GF-D8 (cell line): ENCODE results near the gene LRRC73.
A peak's percentile ranks its signal among the peaks of the same experiment; 100 is the strongest.
"Not testable (repeated sequence)": the region's sequence is repeated elsewhere in the genome, so short reads cannot be mapped to it uniquely, and the experiment has no call there.

Source experiments
- DNase-seq: peaks from one replicate; lab custom pipeline; 2025; lab: John Stamatoyannopoulos, UW

Gene LRRC73

GRCh38 chr6:43492673-43493072 lies 17.5 kb downstream of the LRRC73 start:
- no peak for DNase-seq

- DNase-seq, result no peak
Measured at GRCh38 chr6:43491750-43492661, 18.1 kb downstream of the LRRC73 start.

GRCh38 chr6:43490523-43490939 lies 19.6 kb downstream of the LRRC73 start:
- no peak for DNase-seq

GRCh38 chr6:43489277-43490072 lies 20.7 kb downstream of the LRRC73 start:
- no peak for DNase-seq

DNA sequence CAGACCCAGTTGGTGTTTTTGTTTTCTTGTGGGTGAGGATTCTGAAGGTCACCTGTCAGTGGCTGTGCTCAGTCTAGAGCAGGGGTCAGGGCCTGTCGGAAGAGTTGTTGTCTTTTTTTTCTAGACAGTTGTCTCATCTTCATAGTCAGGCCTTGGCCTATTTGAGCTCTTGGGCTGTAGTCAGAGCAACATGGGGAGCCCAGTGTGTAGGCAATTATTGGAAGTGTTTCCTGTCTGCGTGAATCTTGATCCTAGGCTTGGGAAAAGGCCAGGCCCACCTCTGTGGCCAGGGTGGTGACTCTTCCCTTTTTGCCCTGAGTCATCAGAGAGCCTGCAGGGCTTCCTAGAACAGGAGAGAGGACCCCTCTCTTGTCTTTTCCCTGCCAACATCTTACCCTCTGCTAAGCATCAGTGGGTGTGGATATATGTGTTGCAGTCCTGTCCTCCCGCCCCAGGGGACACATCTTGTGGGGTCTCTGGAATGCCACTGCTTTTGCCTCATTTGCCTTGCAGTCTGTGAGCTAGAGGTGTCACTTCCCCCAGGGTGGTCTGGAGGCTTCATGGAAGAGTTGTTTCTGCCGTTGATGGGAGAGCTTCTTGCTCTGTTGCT lies 21.4 kb downstream of the LRRC73 start:
- DNase-seq, result no peak

DNA sequence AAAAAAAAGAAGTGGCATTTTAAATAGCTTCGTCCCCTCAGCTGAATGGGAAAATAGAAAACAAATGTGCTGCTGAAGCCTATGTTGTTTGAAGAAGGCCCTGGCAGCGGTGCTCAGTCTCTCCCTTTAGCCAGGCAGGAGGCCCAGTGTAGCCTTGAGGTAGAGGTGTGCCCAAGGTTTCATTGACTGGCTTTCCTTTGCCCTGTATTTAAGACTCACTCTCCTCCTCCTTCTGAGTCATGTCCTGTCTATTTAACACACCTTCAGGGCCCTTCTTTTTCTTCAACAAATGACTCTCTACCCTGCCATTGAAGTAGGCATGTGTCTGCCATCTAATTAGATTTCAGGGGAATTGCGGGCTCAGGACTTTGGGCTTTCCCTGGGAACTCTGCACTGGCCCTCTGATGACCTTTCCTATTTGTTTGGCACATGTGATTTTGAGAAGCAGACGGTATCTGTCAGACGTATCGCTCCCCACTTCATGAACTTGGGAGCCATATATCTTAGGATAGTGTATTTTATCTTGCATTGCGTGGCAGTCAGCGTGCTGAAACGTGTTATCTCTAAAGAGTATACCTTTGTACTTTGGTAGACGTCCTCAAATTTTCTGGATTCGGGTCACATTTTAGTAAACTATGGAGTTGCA lies 28.4 kb downstream of the LRRC73 start:
- no peak for DNase-seq

DNA sequence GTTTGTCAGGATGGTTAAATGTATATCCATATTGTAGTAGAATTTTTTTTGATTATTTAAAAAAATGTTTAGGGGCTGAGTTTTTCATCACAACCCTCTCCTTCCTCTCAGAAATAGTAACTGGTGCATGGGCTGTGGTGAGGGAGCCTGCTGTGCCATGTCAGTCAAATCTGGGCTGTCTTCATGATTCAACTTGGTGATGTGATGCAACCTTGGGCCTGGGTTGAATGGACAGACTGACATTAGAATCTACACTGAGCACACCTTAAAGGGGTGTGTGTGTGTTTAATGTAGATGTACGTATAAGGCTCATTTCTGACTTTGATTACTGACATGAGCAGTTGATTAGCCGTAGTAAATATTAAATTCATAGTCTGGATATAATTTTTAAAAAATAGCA lies 29.1 kb downstream of the LRRC73 start:
- DNase-seq, result no peak

- DNase-seq, result no peak
Measured at GRCh38 chr6:43478008-43478372, 32.2 kb downstream of the LRRC73 start.

DNA sequence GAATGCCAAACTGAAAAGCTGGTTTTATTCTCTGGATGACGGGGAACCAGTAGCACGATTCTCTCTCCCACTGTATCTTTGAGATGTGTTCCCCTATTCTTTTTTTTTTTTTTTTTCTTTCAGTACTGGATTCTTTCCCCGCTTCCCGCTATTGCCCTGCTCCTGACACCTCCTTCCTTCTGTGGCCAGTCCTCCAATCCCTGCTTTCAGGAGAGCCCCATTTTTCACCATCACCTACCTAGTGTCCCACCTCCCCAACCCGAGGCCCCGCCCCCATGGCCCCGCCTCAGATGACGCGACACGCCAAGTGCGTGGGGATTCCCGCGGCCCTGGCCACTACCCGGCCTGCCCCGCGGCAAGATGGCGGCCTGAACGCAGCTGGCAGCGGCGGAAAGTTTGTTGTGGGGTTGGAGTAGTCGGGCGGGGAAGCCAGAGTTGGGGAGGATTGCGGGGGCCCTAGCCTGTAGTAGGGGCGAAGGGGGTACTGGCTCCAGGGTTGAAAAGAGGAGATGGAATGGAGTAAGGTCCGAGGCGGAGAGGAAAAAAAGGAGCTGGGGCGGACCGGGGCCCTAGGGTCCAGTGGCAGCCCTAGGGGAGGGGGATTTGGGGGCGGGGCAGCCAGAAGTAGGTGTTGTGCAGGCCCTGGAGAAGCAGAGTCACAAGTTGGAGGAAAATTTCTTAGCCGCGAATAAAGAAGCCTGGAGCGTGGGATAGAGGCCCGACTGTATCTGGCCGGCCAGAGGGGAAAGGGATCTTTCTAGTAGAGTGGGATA lies 32.7 kb downstream of the LRRC73 start, which contains the start of gene TJAP1:
TJAP1 (plus strand) TSS at position 336 of the 773 bp plus-strand sequence. CDS start 21,432 bp downstream, outside the sequence.
- DNase-seq, result peak; percentile 25

- no peak for DNase-seq
Measured at GRCh38 chr6:43476746-43477145, 33.4 kb downstream of the LRRC73 start.

- DNase-seq, result no peak
Measured at GRCh38 chr6:43475516-43475915, 34.6 kb downstream of the LRRC73 start.

- no peak for DNase-seq
Measured at GRCh38 chr6:43472515-43472914, 37.6 kb downstream of the LRRC73 start.

- DNase-seq, result no peak
Measured at GRCh38 chr6:43471399-43471798, 38.7 kb downstream of the LRRC73 start.

DNA sequence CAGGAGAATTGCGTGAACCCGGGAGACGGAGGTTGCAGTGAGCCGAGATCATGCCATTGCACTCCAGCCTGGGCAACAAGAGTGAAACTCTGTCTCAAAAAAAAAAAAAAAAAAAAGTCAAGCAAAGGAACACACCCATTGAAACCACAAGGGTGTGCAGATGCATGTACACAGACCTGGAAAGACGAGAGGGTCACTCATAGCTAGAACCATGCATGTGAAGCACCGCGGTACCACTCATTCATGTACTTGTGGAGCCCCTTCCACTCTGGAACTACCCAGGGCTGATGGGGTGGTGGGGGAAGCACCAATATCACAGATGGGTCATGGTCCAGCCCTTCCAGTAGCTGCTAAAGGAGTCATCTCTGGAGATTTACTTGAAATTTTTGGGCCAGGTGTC lies 40.2 kb downstream of the LRRC73 start:
- DNase-seq, result no peak

GRCh38 chr6:43468748-43469681 lies 41.1 kb downstream of the LRRC73 start:
- DNase-seq, result no peak

GRCh38 chr6:43468240-43468639 lies 41.9 kb downstream of the LRRC73 start:
- no peak for DNase-seq

- no peak for DNase-seq
Measured at GRCh38 chr6:43467752-43468151, 42.4 kb downstream of the LRRC73 start.

GRCh38 chr6:43467265-43467664 lies 42.9 kb downstream of the LRRC73 start:
- not testable (repeated sequence) for DNase-seq

GRCh38 chr6:43465948-43466347 lies 44.2 kb downstream of the LRRC73 start:
- no peak for DNase-seq

DNA sequence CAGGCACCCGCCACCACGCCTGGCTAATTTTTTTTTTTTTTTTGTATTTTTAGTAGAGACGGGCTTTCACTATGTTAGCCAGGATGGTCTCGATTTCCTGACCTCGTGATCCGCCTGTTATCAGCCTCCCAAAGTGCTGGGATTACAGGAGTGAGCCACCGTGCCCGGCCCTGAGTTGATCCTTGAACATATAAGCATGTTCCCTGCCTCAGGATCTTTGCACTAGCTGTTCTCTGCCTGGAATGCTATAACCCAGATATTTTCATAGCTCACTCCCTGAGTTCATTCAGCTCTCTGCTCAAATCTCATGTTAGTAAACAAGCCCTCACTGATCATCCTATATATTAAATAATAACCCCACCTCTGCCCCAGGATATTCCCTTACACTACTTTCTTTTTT lies 45.8 kb downstream of the LRRC73 start:
- DNase-seq, result no peak
